A673 (cell line): ENCODE measurements around the gene MYOZ3.

Source experiments
- EZH2 ChIP-seq: fragments of 200-600 bp; sonication (generic); IDR thresholded peaks from 2 replicates; pipeline ENCODE4 v1.6.1; 2017; ENCODE audit warnings: borderline replicate concordance, low read depth, mild to moderate bottlenecking, mixed read lengths, antibody characterized with exemption, low read length; ENCODE audit not compliant: poor library complexity, severe bottlenecking
- TF ChIP-seq, protein P1 (sequence below): fragments of 300-800, 200-600 bp; sonication (generic); conservative IDR thresholded peaks from 2 replicates; pipeline ENCODE4 v1.5.1; 2017; ENCODE audit warnings: low read depth, mild to moderate bottlenecking, antibody characterized with exemption, low read length, moderate library complexity, mixed read lengths

DNA sequence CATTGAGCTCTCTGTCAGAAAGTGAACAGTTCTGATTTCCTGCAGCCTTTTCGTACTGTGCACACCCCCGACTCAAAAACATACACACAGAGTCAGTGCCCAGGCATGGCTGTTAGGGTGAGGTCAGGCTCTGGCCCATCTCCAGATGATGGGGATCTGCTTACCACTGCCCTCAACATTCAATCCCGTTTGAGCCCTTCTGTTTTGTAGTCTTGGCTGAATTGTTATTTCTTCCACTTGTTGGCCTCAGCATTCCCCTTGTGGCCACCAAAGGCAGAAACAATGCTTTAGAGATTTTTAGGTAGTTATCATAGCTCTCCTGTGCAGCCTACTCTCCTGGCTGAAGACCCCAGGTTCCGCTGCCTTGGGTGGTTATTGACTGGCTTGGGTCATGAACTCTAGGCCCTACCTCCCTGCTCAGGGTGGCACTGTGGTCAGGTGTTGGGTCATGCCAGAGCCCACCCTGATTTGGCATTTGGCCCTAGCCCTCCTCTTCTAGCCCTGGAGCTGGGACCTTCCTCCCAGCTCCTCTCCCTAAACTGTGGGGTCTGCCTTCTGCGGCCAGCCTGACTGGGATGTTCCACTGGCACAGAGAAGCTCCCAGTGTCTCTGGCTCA lies 7.8 kb upstream of the MYOZ3 start:
- TF ChIP-seq, protein P1, sequence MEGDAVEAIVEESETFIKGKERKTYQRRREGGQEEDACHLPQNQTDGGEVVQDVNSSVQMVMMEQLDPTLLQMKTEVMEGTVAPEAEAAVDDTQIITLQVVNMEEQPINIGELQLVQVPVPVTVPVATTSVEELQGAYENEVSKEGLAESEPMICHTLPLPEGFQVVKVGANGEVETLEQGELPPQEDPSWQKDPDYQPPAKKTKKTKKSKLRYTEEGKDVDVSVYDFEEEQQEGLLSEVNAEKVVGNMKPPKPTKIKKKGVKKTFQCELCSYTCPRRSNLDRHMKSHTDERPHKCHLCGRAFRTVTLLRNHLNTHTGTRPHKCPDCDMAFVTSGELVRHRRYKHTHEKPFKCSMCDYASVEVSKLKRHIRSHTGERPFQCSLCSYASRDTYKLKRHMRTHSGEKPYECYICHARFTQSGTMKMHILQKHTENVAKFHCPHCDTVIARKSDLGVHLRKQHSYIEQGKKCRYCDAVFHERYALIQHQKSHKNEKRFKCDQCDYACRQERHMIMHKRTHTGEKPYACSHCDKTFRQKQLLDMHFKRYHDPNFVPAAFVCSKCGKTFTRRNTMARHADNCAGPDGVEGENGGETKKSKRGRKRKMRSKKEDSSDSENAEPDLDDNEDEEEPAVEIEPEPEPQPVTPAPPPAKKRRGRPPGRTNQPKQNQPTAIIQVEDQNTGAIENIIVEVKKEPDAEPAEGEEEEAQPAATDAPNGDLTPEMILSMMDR, result no peak
- TF ChIP-seq EZH2, result no peak
